Thyroid gland (tissue), 4 donors: Measurements from ENCODE around the gene WASHC4. TPM values are rescaled to one million over a fixed set of nuclear protein-coding genes. Genes with fewer than 3 reads are reported as not detected.

Experiments used
- DNase-seq, 2 donors: peaks; one replicate each; pipeline ENCODE4 v3.0.0-alpha.2; 2019
- H3K27ac ChIP-seq, 3 donors: fragments of 200-600 bp; sonication (generic); 1 replicate in 2 of 3; 2 replicates in 1 of 3; pipeline ENCODE4 v1.5.1; 2016 to 2019; ENCODE audit warnings: mild to moderate bottlenecking in 1 of 3, moderate library complexity in 1 of 3
- H3K27me3 ChIP-seq: fragments of 200-600 bp; sonication (generic); one replicate; pipeline ENCODE4 v1.5.1; 2019
- H3K36me3 ChIP-seq, 2 donors: fragments of 200-600 bp; sonication (generic); one replicate each; pipeline ENCODE4 v1.5.1; 2016 to 2019
- H3K4me1 ChIP-seq, 2 donors: fragments of 200-600 bp; sonication (generic); one replicate each; pipeline ENCODE4 v1.5.1; 2017 to 2019
- H3K4me3 ChIP-seq, 3 donors: fragments of 200-600 bp; sonication (generic); replicated peaks in 1 of 3; 1 replicate in 2 of 3; 2 replicates in 1 of 3; pipeline ENCODE4 v1.5.1; 2016; ENCODE audit warnings: mild to moderate bottlenecking in 1 of 3
- H3K9me3 ChIP-seq: fragments of 200-600 bp; sonication (generic); one replicate; pipeline ENCODE4 v1.5.1; 2017
- CTCF ChIP-seq, 6 experiments: fragments of 200-600 bp in 3 of 6; fragments of 450-650 bp in 3 of 6; sonication (generic) in 3 of 6; IDR thresholded peaks; one replicate each; pipeline ENCODE4 v1.5.1; 2016 to 2019; ENCODE audit warnings: antibody characterized with exemption in 6 of 6, mild to moderate bottlenecking in 2 of 6, inconsistent platforms in 1 of 6, moderate library complexity in 1 of 6
- POLR2A ChIP-seq, 2 donors: fragments of 450-650 bp; IDR thresholded peaks; one replicate each; pipeline ENCODE4 v1.6.1; 2017; ENCODE audit warnings: antibody characterized with exemption in 2 of 2, mild to moderate bottlenecking in 2 of 2, moderate library complexity in 1 of 2
- WGBS, 2 donors: methylation state at CpG; one replicate each; pipeline ENCODE4 v1.1.5; 2017; 5-methylcytosine and 5-hydroxymethylcytosine counted together
- intact Hi-C: fragments of 100-400 bp; cut with DNase I; formaldehyde crosslinking; loops from one replicate; pipeline ENCODE4 v1.15.1; 2023
- total RNA-seq, 4 donors: library from RNA; depleted of rRNA; stranded (reverse); fragments of >200 nt; gene quantifications; one replicate each; pipeline ENCODE4 v1.2.3, GENCODE V29; 2016

WASHC4 gene
- total RNA-seq, 4 donors from 2014 or later, result 64.3 to 111 (median 81.0) TPM

GRCh38 chr12:105168006-105168405 lies 60.5 kb downstream of the WASHC4 start:
- no peak for TF ChIP-seq POLR2A (IDR thresholded peaks at IDR 0.05)
- no peak for TF ChIP-seq CTCF (IDR thresholded peaks at IDR 0.05)
- H3K4me3 ChIP-seq, result no peak overlapping the region
- H3K27ac ChIP-seq, result no peak overlapping the region
- no peaks in the 10 kb centered on the region for H3K27me3 ChIP-seq
- peaks cover 17 to 21% of the 10 kb centered on the region in 2 donors for H3K36me3 ChIP-seq
- no peak for DNase-seq
- peaks cover 0 to 5% of the 10 kb centered on the region in 2 donors for H3K4me1 ChIP-seq
- no peaks in the 10 kb centered on the region for H3K9me3 ChIP-seq
- intact Hi-C loops, result no loop called here

GRCh38 chr12:105170139-105170538 lies 62.6 kb downstream of the WASHC4 start:
- TF ChIP-seq CTCF (IDR thresholded peaks at IDR 0.05) (no peak), POLR2A (IDR thresholded peaks at IDR 0.05) (no peak)
- Histone ChIP-seq H3K4me1 (no peaks in the 10 kb centered on the region), H3K36me3 (peaks cover 7 to 20% of the 10 kb centered on the region in 2 donors), H3K27me3 (no peaks in the 10 kb centered on the region), H3K9me3 (no peaks in the 10 kb centered on the region), H3K27ac (no peak overlapping the region), H3K4me3 (no peak overlapping the region)
- intact Hi-C loops, result no loop called here
- DNase-seq, result no peak
- 93% methylated on average over 3 of the region's 3 CpGs for WGBS, 2 donors

- H3K27ac ChIP-seq, result no peak overlapping the region
- TF ChIP-seq POLR2A (IDR thresholded peaks at IDR 0.05) (no peak), CTCF (IDR thresholded peaks at IDR 0.05) (no peak)
- H3K27me3 ChIP-seq, result no peaks in the 10 kb centered on the region
- peaks cover 0 to 11% of the 10 kb centered on the region in 2 donors for H3K36me3 ChIP-seq
- H3K4me3 ChIP-seq, result no peak overlapping the region
- H3K9me3 ChIP-seq, result no peaks in the 10 kb centered on the region
- intact Hi-C loops, result no loop called here
- H3K4me1 ChIP-seq, result no peaks in the 10 kb centered on the region
- DNase-seq, result no peak
- WGBS, 2 donors, result 88 to 93% methylated on average over 6 of the region's 6 CpGs
Observed at GRCh38 chr12:105171691-105172436, 64.3 kb downstream of the WASHC4 start.

GRCh38 chr12:105175397-105175990 lies 68.0 kb downstream of the WASHC4 start:
- intact Hi-C loops, result no loop called here

More at GRCh38 chr12:105175397-105175990, 68.0 kb downstream of the WASHC4 start:
- 70 to 77% methylated on average over 2 of the region's 2 CpGs for WGBS, 2 donors
- Histone ChIP-seq H3K4me1 (no peaks in the 10 kb centered on the region), H3K36me3 (peaks cover 0 to 7% of the 10 kb centered on the region in 2 donors), H3K27ac (no peak overlapping the region), H3K27me3 (no peaks in the 10 kb centered on the region), H3K4me3 (no peak overlapping the region), H3K9me3 (no peaks in the 10 kb centered on the region)
- DNase-seq, result no peak
- no peak for TF ChIP-seq CTCF (IDR thresholded peaks at IDR 0.05)
- TF ChIP-seq POLR2A (IDR thresholded peaks at IDR 0.05), result no peak
